GM10266 (cell line): ENCODE data around the gene CDH8.

Experiments used
- DNase-seq: peaks from one replicate; pipeline ENCODE4 v3.0.0; 2012; ENCODE audit errors: extremely low spot score
- CTCF ChIP-seq: IDR thresholded peaks from 2 replicates; pipeline ENCODE4 v1.5.1; 2012; ENCODE audit warnings: mild to moderate bottlenecking, low read depth; ENCODE audit not compliant: control insufficient read depth, insufficient read depth; ENCODE audit errors: missing control alignments

Gene CDH8

GRCh38 chr16:62066747-62067146 is 30.5 kb upstream of the CDH8 start:
- TF ChIP-seq CTCF = no peak
- DNase-seq = no peak

GRCh38 chr16:62064173-62064572 is 27.9 kb upstream of the CDH8 start:
- no peak for TF ChIP-seq CTCF
- DNase-seq = no peak

- no peak for DNase-seq
- no peak for TF ChIP-seq CTCF
Measured at GRCh38 chr16:62060089-62060488, 23.9 kb upstream of the CDH8 start.

- no peak for TF ChIP-seq CTCF
- DNase-seq = no peak
Measured at GRCh38 chr16:62059527-62059926, 23.3 kb upstream of the CDH8 start.

GRCh38 chr16:62058412-62058811 is 22.2 kb upstream of the CDH8 start:
- TF ChIP-seq CTCF = no peak
- no peak for DNase-seq

GRCh38 chr16:62051942-62052341 is 15.7 kb upstream of the CDH8 start:
- TF ChIP-seq CTCF = no peak
- no peak for DNase-seq

- no peak for DNase-seq
- no peak for TF ChIP-seq CTCF
Measured at GRCh38 chr16:62050793-62051192, 14.6 kb upstream of the CDH8 start.

- no peak for TF ChIP-seq CTCF
- no peak for DNase-seq
Measured at GRCh38 chr16:62046801-62047200, 10.6 kb upstream of the CDH8 start.
